A204.1 (cell line): ENCODE data around the gene RAI2.
"Not testable (repeated sequence)": the region's sequence is repeated elsewhere in the genome, so short reads cannot be mapped to it uniquely, and the experiment has no call there.

Source experiments
- FAIRE-seq: peaks from 2 replicates; lab custom pipeline; 2012; peaks lifted over from hg19 to GRCh38; lab: Jason Lieb, UNC

RAI2 gene

GRCh38 chrX:17828171-17828570 lies 32.9 kb downstream of the RAI2 start:
- no peak for FAIRE-seq

- FAIRE-seq, result no peak
Observed at GRCh38 chrX:17826609-17827496, 34.2 kb downstream of the RAI2 start.

GRCh38 chrX:17824980-17825379 lies 36.1 kb downstream of the RAI2 start:
- FAIRE-seq, result no peak

GRCh38 chrX:17822351-17822750 lies 38.7 kb downstream of the RAI2 start:
- no peak for FAIRE-seq

- FAIRE-seq, result no peak
Observed at GRCh38 chrX:17820100-17820499, 41.0 kb downstream of the RAI2 start.

GRCh38 chrX:17818726-17819125 lies 42.4 kb downstream of the RAI2 start:
- FAIRE-seq, result no peak

GRCh38 chrX:17817251-17817650 lies 43.8 kb downstream of the RAI2 start:
- FAIRE-seq, result no peak

- no peak for FAIRE-seq
Observed at GRCh38 chrX:17814557-17814956, 46.5 kb downstream of the RAI2 start.

GRCh38 chrX:17814059-17814458 lies 47.0 kb downstream of the RAI2 start:
- no peak for FAIRE-seq

GRCh38 chrX:17813277-17813676 lies 47.8 kb downstream of the RAI2 start:
- no peak for FAIRE-seq

GRCh38 chrX:17812763-17813162 lies 48.3 kb downstream of the RAI2 start:
- no peak for FAIRE-seq

- FAIRE-seq, result no peak
Observed at GRCh38 chrX:17809984-17810383, 51.1 kb downstream of the RAI2 start.

- no peak for FAIRE-seq
Observed at GRCh38 chrX:17809273-17809672, 51.8 kb downstream of the RAI2 start.

- FAIRE-seq, result no peak
Observed at GRCh38 chrX:17805120-17805519, 56.0 kb downstream of the RAI2 start.

- FAIRE-seq, result no peak
Observed at GRCh38 chrX:17803449-17803848, 57.6 kb downstream of the RAI2 start.

GRCh38 chrX:17802756-17803155 lies 58.3 kb downstream of the RAI2 start:
- FAIRE-seq, result no peak

- no peak for FAIRE-seq
Observed at GRCh38 chrX:17801431-17801830, 59.7 kb downstream of the RAI2 start.

GRCh38 chrX:17798921-17799320 lies 62.2 kb downstream of the RAI2 start:
- FAIRE-seq, result no peak

- no peak for FAIRE-seq
Observed at GRCh38 chrX:17792826-17793225, 68.3 kb downstream of the RAI2 start.

- no peak for FAIRE-seq
Observed at GRCh38 chrX:17788956-17789562, 72.0 kb downstream of the RAI2 start.

- FAIRE-seq, result no peak
Observed at GRCh38 chrX:17788439-17788838, 72.7 kb downstream of the RAI2 start.

- no peak for FAIRE-seq
Observed at GRCh38 chrX:17787557-17787956, 73.5 kb downstream of the RAI2 start.

GRCh38 chrX:17786554-17787347 lies 74.3 kb downstream of the RAI2 start:
- not testable (repeated sequence) for FAIRE-seq
